Esophagus squamous epithelium (tissue), 4 donors: ENCODE measurements around the gene NRG3.

ENCODE experiments used
- CTCF ChIP-seq, 6 experiments: fragments of 450-650 bp in 4 of 6; fragments of 200-600 bp in 2 of 6; sonication (generic) in 2 of 6; IDR thresholded peaks; one replicate each; pipeline ENCODE4 v1.5.1; 2016 to 2019; ENCODE audit warnings: antibody characterized with exemption in 6 of 6, mild to moderate bottlenecking in 4 of 6, moderate library complexity in 4 of 6
- POLR2A ChIP-seq, 4 donors: fragments of 450-650 bp; IDR thresholded peaks; one replicate each; pipeline ENCODE4 v1.6.1; 2017; ENCODE audit warnings: antibody characterized with exemption in 4 of 4, mild to moderate bottlenecking in 4 of 4, moderate library complexity in 3 of 4

- no peak for TF ChIP-seq CTCF (IDR thresholded peaks at IDR 0.05)
- TF ChIP-seq POLR2A (IDR thresholded peaks at IDR 0.05), result no peak
Measured at GRCh38 chr10:82289945-82290344, 415.0 kb downstream of the NRG3 start.
